HUES64 (cell line): ENCODE data around the gene C16orf87.

ENCODE experiments used
- H3K27ac ChIP-seq: 2 replicates; pipeline ENCODE4 v1.7.0; 2013; ENCODE audit warnings: low read depth, low read length, inconsistent platforms
- H3K27me3 ChIP-seq: 2 replicates; pipeline ENCODE4 v1.6.1; 2013; ENCODE audit warnings: mild to moderate bottlenecking, low read length; ENCODE audit not compliant: insufficient read depth
- H3K36me3 ChIP-seq: 2 replicates; pipeline ENCODE4 v1.6.1; 2013; ENCODE audit warnings: mild to moderate bottlenecking, low read length; ENCODE audit not compliant: insufficient read depth
- H3K4me1 ChIP-seq: 2 replicates; pipeline ENCODE4 v1.6.1; 2013; ENCODE audit warnings: mild to moderate bottlenecking, low read length, moderate library complexity; ENCODE audit not compliant: insufficient read depth
- H3K4me3 ChIP-seq: 2 replicates; pipeline ENCODE4 v1.5.1; 2013; ENCODE audit warnings: mild to moderate bottlenecking, low read length, moderate library complexity
- H3K9ac ChIP-seq: 2 replicates; pipeline ENCODE4 v1.6.1; 2013; ENCODE audit warnings: mild to moderate bottlenecking, low read depth, low read length
- H3K9me3 ChIP-seq: 2 replicates; pipeline ENCODE4 v1.6.1; 2013; ENCODE audit warnings: low read depth, low read length; ENCODE audit not compliant: insufficient read depth
- WGBS: fragments of 150-250, 120-280 bp; methylation state at CpG from one replicate; pipeline ENCODE4 v1.1.7; 2013; ENCODE audit warnings: missing lambda C conversion rate; 5-methylcytosine and 5-hydroxymethylcytosine counted together

Gene C16orf87

DNA sequence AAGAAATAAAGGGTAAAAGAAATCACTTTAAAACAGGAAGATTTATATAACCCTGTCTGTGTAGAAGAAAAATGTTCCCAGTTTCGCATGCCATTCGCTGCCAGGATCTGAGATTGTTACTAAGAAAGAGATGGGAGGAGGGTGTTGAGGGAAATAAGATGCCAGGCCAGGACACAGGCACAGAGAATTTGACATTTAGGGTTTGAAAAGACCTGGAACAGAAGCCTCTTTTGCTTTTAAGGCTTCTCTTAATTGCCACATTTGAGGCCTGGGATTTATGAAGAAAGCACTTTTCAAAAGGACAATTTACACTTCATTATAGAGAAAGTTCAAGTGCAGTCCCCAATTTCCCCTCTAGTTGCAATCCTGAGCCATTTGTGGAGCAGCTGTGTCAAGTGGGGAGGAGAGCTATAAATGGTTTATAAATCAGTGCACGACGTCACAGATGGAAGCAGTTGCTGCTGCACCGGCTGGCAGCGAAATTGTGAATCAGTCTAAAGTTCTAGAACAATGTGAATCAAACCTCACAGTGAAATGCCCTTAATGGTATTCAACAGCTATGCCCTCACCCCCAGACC lies 26.5 kb upstream of the C16orf87 start:
- Histone ChIP-seq H3K9me3 (no peaks in the 10 kb centered on the region), H3K4me1 (peaks cover 2% of the 10 kb centered on the region; the same call in 1 of the 2 replicates), H3K36me3 (no peaks in the 10 kb centered on the region), H3K4me3 (no peak overlapping the region), H3K27me3 (no peaks in the 10 kb centered on the region), H3K27ac (no peak overlapping the region), H3K9ac (no peak overlapping the region)
- WGBS, result 81% methylated on average over 6 of the region's 6 CpGs

DNA sequence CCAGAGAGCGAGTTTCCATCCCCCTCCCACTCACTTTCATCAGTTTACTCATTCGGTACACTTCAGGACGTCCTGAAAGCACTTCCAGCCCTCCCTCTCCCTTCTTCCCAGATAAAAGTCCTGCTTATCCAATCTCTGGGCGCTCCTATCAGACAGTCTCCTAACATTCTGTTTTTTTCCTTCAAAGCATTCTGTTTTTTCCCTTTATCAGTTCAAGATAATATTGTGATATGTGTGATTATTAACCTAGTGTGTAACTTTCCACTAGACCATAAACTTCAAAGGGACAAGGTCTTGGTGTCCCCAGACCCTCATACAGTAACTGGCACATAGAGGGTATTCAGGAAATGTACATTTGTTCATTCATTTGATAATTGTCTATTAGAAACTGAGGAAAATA lies 24.4 kb upstream of the C16orf87 start:
- Histone ChIP-seq H3K4me1 (peaks cover 2% of the 10 kb centered on the region; the same call in 1 of the 2 replicates), H3K9me3 (no peaks in the 10 kb centered on the region), H3K27me3 (no peaks in the 10 kb centered on the region), H3K4me3 (no peak overlapping the region), H3K9ac (no peak overlapping the region), H3K27ac (no peak overlapping the region), H3K36me3 (no peaks in the 10 kb centered on the region)
- 79% methylated on average over 4 of the region's 4 CpGs for WGBS

DNA sequence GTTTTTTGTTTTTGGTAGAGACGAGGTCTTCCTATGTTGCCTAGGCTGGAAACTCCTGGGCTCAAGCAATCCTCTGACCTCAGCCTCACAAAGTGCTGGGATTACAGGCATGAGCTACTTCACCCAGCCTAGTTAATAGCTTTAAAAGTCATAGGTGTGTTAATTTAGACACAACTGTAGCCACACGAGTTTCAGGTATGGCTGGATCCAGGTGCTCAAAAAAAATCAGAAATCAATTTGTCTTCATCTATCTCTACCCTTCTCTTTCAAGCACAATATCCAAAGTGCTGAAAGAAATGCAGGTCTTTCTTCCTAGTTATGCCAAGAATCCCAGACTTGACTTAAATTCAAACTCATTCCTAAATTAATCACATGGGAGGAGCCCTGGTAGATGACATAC lies 23.9 kb upstream of the C16orf87 start:
- H3K36me3 ChIP-seq, result no peaks in the 10 kb centered on the region

DNA sequence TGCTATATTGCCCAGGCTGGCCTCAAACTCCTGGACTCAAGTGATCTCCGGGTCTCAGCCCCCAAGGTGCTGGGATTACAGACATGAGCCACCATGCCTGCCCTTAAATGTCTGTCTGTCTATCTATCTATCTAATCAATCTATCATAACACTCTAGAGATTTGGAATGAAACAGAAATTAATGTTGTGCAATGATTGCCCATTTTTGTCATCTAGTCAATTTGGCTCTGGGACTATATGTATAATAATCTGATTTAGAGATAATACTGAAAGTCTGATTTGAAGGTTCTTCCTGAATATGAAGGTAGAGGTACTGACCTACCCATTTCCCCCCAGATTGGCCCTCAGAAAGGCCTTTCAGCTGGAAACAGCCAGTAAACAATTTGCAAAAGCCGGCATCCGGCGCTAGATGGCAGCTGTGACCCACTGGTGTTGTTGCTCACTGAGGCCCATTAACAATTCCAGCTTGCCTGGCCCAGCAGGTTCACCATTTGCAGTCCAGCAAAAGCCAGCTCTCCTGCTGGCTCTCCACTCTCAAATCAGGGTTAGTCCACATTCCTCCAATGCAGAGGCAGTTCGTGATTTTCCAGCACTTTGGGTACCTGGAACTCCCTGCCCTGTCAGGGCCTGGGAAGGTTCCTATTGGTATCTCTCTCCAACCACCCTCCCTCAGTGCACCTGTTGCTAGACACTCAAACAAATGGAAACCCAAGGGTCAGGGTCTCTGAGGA lies 22.9 kb upstream of the C16orf87 start:
- Histone ChIP-seq H3K9ac (no peak overlapping the region), H3K36me3 (no peaks in the 10 kb centered on the region), H3K9me3 (no peaks in the 10 kb centered on the region), H3K4me1 (peaks cover 5% of the 10 kb centered on the region), H3K4me3 (no peak overlapping the region), H3K27ac (no peak overlapping the region), H3K27me3 (no peaks in the 10 kb centered on the region)
- 16% methylated on average over 5 of the region's 5 CpGs for WGBS

More for the DNA sequence above, 23.9 kb upstream of the C16orf87 start:
- WGBS, result 84% methylated on average over 2 of the region's 2 CpGs
- Histone ChIP-seq H3K9ac (no peak overlapping the region), H3K4me3 (no peak overlapping the region), H3K27me3 (no peaks in the 10 kb centered on the region), H3K9me3 (no peaks in the 10 kb centered on the region), H3K27ac (no peak overlapping the region), H3K4me1 (peaks cover 2% of the 10 kb centered on the region; the same call in 1 of the 2 replicates)

DNA sequence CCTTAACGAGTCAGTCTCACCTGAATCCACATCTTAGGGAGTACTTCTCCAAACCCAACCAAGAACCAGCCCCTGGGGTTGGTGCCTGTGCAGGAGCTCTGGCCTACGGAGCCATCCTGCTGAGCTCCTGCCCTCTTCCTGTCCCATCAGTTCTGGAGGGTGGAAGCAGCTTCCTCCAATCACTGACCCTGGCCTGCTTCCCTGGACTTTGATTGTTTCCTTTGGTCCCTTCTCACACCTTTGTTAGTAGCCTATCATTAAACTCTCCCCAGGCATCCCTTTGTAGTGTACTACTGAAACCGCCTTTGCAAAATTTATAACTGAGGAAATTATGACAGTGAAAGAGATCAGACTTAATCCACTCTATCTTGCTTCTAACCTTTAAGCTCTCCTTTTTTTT lies 21.1 kb upstream of the C16orf87 start:
- H3K9ac ChIP-seq, result no peak overlapping the region
- H3K4me1 ChIP-seq, result peaks cover 3% of the 10 kb centered on the region; the same call in 1 of the 2 replicates
- H3K36me3 ChIP-seq, result no peaks in the 10 kb centered on the region
- no peaks in the 10 kb centered on the region for H3K27me3 ChIP-seq
- H3K4me3 ChIP-seq, result no peak overlapping the region
- H3K9me3 ChIP-seq, result no peaks in the 10 kb centered on the region
- 72% methylated on average over 3 of the region's 3 CpGs for WGBS
- no peak overlapping the region for H3K27ac ChIP-seq

DNA sequence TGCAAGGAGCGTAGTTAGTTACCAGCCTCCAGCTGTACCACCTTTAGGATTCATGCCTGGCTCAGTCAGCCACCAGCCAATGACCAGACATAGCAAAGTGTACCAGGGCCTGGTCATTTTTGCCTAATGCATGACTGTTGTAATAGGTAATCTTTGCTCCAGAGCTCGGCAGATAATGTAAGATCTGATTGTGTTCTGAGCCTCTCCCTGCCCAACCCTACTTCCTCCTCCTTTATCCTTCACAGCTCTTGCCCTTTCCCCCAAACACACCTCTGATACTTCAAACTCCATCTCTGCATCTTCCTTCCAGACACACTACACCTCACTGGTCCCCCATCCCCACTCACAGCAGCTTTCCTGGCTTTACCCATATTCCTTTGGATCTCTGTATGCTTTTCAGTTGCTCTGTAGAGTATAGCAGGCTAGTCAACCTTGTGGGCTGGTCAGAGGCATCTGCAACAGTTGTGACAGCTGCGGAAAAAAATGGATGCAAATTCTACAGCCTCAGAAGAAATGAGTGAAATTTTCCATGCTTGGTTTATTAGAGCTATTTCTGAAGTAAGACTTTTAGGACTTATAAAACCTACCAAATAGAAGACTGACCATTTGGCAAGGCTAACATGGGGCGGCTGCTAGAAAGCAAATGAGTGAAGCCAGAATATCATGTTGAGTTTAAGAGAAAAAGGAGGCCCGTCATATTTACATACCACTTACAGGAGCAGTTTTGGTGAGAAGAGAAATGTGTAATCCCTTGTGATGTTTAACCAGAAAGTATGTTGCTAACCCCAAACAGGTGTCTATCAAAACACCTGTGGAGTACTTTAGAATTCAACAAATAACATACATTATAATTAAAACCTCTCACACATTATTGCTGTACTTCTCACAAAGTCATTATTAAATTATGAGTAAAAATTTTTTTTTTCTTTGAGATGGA lies 19.9 kb upstream of the C16orf87 start:
- Histone ChIP-seq H3K27me3 (no peaks in the 10 kb centered on the region), H3K36me3 (no peaks in the 10 kb centered on the region), H3K4me3 (no peak overlapping the region), H3K27ac (no peak overlapping the region), H3K4me1 (peaks cover 3% of the 10 kb centered on the region; the same call in 1 of the 2 replicates), H3K9ac (no peak overlapping the region), H3K9me3 (no peaks in the 10 kb centered on the region)
- WGBS, result 95% methylated on average over 4 of the region's 5 CpGs

DNA sequence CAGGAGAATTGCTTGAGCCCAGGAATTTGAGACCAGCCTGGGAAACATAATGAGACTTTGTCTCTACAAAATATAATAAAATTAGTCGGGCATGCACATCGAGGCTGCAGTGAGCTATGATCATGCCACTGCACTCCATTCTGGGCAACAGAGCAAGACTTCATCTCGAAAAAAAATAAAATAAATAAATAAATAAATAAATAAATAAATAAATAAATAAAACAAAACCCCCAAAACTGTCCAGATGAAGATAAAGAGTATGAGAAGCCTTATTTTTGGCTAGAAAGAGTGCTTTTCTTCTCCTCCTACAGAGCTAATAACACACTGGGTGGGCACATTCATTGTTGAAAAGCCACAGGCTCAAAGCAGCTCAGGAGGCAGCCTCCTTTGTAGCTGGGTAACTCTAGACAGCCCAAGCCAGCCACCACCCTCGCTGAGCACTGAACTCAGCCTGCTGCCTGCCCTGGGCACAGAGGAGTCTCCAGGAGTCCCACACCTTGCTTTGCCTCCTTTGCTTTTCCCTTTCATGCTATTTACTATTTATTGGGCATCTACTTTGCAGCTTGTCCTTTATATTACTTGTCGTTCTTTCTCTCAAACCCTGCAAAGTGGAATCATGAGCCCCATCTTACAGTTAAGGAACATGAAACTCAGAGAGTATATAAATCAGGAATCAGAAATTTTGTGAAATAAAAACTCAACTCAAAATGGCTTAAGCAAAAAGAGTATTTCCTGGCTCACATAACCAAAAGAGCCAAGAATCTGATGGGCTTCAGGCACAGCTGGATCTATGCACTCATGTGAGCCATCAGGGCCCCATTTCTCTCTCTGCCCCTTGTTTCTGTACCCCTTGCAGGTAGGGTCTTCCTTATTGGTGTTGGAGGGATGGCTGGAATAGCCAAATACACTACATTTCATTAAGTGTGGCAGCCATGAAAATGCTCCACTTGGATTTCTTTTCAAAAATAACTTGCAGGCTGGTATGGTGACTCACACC lies 18.1 kb upstream of the C16orf87 start:
- H3K9ac ChIP-seq, result no peak overlapping the region
- no peak overlapping the region for H3K4me3 ChIP-seq
- H3K27ac ChIP-seq, result no peak overlapping the region
- no peaks in the 10 kb centered on the region for H3K36me3 ChIP-seq
- H3K27me3 ChIP-seq, result no peaks in the 10 kb centered on the region
- WGBS, result 83% methylated on average over 4 of the region's 5 CpGs
- no peaks in the 10 kb centered on the region for H3K9me3 ChIP-seq
- peaks cover 3% of the 10 kb centered on the region; the same call in 1 of the 2 replicates for H3K4me1 ChIP-seq

DNA sequence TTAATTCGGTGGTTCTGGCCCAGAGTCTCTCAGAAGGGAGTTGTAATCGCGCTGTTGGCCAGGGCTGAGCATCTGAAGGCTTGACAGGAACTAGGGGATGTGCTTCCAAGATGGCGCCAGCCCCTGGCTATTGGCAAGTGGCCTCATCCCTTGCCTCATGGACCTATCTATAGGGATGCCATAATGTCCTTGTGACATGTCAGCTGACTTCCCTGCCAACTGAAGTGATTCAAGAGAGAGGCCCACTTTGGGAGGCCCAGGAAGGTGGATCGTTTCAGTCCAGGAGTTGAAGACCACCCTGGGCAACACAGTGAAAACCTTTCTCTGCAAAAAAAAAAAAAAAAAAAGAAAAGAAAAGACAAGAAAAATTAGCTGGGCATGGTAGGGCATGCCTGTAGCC lies 15.0 kb upstream of the C16orf87 start:
- Histone ChIP-seq H3K9ac (no peak overlapping the region), H3K4me1 (peaks cover 3% of the 10 kb centered on the region; the same call in 1 of the 2 replicates), H3K27me3 (no peaks in the 10 kb centered on the region), H3K4me3 (no peak overlapping the region), H3K36me3 (no peaks in the 10 kb centered on the region), H3K27ac (no peak overlapping the region), H3K9me3 (peaks cover 8% of the 10 kb centered on the region)
- 96% methylated on average over 5 of the region's 5 CpGs for WGBS

DNA sequence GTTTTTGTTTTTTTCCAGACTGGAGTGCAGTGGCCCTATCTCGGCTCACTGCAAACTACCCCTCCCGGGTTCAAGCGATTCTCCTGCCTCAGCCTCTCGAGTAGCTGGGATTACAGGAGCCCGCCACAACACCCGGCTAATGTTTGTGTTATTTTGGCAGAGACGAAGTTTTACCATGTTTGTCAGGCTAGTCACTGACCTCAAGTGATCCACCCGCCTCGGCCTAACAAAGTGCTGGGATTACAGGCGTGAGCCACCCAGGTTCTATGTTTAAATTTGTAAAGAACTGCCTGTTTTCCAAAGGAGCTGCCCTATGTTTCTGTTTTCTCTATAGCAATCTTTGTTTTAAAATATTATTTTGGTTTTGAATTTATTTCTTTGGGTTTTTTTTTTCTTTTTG lies 13.8 kb upstream of the C16orf87 start:
- H3K9me3 ChIP-seq, result peaks cover 8% of the 10 kb centered on the region
- H3K9ac ChIP-seq, result no peak overlapping the region
- no peak overlapping the region for H3K27ac ChIP-seq
- no peaks in the 10 kb centered on the region for H3K27me3 ChIP-seq
- H3K4me3 ChIP-seq, result no peak overlapping the region
- WGBS, result 96% methylated on average over 10 of the region's 10 CpGs
- H3K4me1 ChIP-seq, result peaks cover 3% of the 10 kb centered on the region; the same call in 1 of the 2 replicates
- H3K36me3 ChIP-seq, result no peaks in the 10 kb centered on the region

DNA sequence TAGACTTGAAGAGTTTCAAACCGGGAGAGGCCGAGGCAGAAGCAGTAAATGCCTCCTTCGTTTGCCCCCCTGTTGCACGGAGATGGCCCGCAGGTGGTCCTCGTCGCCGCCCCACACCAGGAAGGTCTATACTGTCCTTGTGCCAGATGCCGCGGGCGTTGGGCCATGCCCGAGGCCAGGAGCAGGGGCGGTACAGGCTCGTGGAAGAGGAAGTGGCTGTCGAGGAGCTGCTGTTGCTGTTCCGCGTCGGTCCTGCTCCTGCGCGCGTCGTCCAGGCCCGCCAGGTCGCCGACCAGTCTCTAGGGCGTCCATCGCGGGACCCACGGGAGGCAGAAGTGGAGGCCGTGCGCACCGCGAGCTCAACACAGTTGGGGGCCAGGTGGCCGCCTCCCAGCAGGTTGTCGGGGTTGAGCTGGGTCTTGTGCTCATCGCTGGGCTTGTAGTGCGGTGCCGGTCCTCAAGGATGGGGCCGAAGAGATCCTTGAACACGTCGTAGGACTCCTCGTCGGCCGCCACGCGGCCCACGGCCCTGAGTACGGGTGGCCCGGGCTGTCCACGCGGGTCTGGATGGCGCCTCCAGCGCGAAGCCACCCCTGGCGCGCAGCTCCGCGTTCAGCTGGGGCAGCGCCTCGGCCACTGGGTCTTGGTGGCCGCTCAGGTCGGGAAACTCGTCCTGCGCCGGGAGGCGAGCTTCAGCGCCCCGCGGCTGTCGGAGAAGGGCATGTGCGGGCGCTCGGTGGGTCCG lies 13.1 kb upstream of the C16orf87 start:
- peaks cover 8% of the 10 kb centered on the region for H3K9me3 ChIP-seq
- peaks cover 1% of the 10 kb centered on the region; the same call in 1 of the 2 replicates for H3K4me1 ChIP-seq
- no peak overlapping the region for H3K27ac ChIP-seq
- H3K4me3 ChIP-seq, result no peak overlapping the region
- H3K27me3 ChIP-seq, result no peaks in the 10 kb centered on the region
- no peak overlapping the region for H3K9ac ChIP-seq
- no peaks in the 10 kb centered on the region for H3K36me3 ChIP-seq
- 95% methylated on average over 74 of the region's 74 CpGs for WGBS
